Endometrium (tissue), 2 donors: Measurements from ENCODE around the gene LGR6.

ENCODE experiments used
- FAIRE-seq: peaks from 2 replicates; lab custom pipeline; 2012; peaks lifted over from hg19 to GRCh38; lab: Jason Lieb, UNC
- donor health status: control.
- donor health status: control.

LGR6 gene

DNA sequence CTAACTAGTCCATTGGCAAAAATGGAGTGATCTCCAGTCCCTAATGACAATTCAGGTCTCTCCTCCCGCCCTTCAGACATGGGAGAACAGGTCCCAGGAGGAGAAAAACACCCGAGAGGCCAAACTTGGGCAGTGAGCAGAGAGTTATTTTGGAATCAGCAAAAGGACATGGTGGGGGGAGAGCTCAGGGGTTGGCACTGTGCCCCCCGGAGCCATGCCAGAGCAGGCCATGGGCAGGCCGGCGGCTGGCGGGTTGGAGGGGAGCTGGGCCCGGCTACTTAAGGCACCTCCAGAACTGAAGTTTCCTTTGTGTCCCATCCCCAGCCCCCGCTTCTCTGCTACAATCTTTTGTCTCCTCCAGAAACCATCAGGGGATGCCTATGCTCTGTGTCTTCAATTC lies 7.1 kb downstream of the LGR6 start:
- FAIRE-seq = no peak

DNA sequence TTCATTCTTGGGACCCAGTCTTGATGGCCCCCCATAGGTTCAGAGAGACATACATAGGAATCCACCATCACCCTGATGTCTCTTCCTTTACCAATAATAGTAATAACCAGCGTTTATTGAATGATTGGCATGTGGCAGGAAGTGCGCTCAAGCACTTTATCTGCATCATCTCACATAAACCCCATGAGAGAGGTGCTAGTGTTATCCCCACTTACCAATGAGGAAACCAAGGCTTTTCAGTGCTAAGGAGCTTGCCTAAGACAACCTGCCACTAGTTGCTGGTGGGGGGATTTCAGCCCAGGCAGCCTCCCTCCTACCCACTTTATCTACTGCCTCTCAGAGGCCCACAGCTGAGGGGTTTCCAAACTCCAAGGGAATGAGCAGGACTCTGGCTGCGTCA lies 7.7 kb downstream of the LGR6 start:
- FAIRE-seq = no peak

DNA sequence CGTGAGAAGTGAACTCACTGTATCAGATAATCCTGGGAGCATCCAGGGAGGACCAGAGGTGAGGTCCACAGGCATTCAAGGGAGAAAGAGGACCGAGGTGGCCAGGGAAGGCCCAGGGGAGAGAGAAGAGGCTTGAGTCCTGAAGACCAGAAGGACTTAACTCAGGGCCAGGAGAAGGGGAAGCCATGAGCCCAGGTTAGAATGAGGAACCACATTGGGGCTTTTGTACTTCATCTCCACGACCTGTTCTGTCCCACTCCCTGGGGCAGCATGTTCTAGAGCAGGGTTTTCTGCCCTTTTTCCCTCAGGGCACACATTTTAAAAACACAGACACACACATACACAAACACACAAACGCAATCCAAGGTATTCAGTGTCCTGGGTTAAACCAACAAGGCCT lies 8.4 kb downstream of the LGR6 start:
- no peak for FAIRE-seq

DNA sequence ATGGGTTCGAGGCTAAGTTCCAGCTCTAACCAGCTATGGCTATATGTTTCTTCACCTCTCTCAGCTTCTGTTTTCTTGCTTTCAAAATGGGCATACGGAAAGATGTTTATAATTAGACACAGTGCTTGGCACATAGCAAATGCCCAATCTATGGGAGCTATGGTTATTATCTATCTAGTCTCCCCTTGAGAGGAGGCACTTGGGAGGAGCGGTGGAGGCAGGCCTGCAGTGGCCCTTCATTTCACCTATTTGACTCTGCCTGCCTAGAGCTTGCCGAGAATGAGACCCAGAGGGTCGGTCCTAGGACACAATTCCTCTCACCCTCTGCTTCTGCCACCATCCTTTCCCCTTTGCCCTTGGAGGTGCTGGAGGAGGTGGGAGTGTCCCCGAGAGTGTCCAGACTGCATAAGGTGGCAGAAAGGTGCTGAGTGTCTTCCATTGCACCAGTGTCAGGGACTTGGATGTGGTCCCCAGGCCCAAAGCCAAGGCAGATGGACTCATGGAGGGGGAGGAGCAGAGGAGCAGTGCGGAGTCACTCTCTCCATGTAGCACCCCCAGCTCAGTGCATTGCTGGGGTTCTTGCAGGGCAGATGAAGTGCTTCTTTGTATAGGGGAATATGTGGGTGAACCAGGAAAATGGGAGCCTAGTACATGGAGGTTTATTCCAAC lies 9.0 kb downstream of the LGR6 start:
- FAIRE-seq = no peak

DNA sequence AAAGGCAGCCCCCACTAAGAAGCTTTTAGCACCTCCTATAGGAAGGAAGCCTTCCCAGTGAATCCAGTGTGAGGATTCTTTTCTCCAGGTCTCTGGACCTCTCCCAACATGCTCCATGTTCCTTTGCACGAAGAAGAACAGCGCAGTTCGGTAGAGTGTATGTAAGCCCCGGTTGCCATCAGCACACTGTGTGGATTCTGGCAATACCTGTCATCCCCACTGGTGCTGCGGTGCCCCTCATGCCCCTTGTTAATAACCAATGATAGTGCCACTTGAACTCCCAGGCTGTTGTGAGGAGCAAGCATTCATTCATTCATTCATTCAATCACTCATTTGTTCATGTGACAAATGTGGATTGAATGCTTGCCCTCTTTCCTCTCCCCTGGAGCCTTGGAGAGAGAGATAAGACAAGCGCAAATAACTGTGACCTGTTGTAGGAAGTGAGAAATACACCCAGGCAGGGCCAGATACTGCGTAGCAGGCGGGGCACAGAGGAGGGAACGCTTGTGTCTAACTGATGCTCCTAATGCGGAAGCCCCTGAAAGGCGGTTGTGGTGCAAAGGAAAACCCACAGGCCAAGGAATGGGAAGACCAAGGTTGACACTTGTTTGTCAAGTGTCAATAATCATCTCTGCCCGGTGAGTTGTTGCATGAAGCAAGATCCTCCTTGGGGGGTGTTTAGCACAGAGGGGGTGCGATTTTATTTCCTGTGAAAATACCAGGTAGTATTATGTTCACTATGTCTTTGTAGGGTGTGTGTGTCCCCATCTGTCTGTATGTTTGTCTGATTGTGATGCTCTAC lies 9.8 kb downstream of the LGR6 start:
- no peak for FAIRE-seq

DNA sequence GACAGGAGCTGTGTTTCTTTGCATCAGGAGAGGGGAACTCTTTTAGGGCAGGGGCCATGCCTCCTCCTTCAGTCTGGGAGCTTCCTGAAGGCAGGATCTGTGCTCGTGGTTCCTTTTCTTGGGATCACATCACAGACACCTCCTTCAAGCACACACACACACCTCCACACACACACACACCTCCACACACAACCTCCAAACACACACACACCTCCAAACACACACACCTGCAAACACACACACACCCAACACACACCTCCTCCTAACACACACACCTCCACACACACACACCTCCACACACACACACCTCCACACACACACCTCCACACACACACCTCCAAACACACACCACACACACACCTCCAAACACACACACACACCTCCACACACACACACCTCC lies 10.5 kb downstream of the LGR6 start:
- FAIRE-seq = no peak

DNA sequence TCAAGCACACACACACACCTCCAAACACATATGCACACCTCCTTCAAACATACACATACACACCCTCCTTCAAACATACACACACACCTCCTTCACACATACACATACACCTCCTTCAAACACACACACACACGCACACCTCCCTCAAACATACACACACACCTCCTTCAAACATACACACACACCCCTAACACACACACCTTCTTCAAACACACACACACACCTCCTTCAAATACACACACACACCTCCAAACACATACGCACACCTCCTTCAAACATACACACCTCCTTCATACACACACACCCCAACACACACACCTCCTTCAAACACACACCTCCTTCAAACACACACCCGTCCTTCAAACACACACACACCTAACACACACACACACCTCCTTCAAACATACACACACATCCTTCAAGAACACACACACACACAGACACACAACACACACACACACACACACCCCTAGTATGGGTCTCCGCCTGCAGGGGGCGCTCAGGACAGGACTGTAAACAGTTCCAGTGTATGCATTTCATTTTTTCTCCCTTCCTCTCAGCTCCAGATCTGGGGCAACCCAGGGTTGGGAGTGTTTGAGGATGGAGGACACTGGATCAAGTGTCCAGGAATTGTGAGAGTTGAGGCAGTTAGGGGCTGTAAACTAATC lies 12.1 kb downstream of the LGR6 start:
- FAIRE-seq = no peak

DNA sequence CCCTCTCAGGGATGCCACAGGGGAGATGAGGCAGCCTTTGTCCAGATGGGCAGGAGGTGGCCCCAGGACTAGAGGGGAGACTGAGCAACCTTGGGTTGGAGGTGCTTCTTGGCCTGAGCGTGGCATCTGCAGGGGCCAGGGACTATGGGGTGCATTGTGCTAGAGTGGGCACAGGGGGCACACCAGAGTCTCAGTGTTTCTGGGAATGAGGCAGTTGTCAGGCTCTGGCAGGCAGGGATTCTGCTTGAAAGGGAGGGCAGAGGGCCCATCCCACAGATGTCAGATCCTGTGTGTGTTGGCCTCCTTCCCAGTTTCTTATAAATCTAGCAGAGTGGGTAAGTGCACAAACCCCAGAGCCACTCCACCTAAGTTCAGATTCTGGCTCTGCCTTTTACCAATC lies 13.7 kb downstream of the LGR6 start:
- no peak for FAIRE-seq

DNA sequence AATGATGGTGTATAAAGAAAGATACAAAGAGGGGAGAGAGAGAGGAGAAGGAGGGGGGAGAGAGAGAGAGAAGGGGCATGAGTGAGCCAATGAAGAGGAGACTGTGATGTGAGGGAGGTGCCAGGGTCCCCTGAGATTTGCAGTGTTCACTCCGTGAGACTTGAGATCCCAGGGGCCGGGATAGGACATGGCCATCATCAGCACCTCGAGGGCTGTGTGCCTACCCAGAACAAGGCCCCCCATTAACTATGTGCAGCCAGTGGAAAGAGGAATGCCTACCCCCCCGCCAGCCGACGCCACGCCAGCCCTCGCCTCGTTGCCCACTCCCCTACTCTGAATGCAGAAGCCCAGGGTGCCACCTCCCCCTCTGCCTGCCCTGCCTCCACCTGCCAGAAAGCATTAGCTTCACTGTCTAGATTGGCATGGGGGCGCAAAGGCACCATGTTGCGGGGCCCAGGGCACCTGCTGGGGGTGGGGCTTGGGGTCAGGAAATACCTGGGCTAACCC lies 14.8 kb downstream of the LGR6 start:
- no peak for FAIRE-seq

DNA sequence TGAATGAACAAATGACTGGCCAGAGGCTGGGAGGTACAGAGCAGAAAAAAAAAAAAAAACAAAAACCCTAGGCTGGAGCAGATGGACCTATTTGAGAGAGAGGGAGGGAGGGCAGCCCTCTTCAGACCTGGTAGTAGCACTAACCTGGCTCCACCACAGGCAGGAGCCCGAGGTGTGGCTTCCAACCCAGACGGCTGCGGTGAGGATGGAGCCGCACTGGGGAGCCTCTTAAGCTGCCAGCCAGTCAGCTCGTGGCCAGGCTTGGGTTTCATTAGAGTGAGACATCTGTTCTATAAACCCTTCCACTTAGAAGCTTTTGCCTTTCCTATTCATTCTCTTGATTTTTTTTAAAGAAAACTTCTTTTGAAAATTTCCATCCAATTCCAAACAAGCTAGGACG lies 16.8 kb downstream of the LGR6 start:
- FAIRE-seq = no peak

DNA sequence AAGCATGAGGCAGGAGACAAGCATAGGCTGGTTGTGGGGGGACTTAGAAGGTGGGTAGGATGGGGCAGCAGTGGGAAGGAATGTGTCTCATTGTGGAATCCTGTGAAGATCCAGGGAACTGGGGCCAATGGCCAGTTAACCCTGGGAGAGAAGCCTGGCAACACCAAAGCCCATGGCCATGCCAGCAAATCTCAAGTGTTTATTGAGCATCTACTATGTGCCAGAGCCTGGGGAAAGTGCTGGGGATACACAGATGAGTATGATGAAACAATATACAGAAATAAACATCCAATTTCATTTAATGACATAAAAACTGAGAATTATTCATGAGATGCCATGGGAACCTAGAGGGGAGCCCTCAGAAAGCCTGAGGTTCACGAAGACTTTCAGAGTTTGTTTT lies 17.4 kb downstream of the LGR6 start:
- FAIRE-seq = no peak

DNA sequence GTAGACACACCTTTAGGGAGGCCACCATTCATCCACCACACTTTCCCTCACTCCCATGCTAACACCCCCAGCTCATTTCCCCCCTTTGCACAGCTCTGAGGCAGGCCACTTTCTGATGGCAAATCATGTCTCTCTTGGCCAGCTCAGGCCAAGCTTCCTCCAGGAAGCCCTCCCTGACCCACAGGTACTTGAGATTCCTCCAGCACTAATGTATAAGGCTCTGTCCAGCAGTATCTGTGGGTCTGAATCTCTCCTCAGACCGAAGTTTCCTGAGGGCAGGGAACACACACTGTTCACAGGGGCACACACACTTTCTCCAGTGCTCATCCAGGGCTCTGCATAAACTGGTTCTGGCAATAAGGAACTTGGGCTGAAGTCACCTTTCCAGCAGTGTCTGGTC lies 19.2 kb downstream of the LGR6 start:
- FAIRE-seq = no peak

DNA sequence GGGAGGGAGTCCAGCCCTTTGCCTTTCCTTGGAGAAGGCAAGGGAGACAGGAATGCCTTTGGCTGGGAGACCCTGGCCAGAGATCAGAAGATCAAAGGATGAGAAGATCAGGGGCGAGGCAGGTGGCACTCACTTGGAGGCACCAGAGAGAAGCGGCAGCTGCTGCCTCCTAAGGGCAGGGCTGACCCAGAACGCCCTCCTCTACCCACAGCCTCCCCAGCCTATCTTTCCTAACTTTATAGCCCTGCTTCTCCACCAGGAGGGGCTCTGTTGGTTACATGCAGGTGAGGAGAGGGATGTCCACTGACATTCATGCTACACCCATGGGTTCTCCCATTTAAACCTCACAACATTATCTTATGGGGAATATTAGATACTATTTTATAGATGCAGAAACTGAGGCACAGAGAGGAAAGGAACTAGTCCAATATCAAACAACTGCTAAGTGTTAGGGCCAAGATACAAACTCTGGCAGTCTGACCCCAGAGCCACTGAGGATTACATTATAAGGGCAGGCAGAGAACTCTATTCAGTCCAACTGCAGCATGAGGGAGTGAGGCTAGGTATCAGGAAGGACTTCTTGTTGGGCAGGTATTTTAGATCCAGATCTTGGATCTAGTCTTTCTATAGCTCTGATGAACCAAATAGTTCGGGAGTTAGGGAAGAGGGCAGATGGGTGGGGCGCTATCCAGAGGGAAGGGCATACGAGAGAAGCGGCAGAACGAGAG lies 19.9 kb downstream of the LGR6 start:
- FAIRE-seq = no peak

DNA sequence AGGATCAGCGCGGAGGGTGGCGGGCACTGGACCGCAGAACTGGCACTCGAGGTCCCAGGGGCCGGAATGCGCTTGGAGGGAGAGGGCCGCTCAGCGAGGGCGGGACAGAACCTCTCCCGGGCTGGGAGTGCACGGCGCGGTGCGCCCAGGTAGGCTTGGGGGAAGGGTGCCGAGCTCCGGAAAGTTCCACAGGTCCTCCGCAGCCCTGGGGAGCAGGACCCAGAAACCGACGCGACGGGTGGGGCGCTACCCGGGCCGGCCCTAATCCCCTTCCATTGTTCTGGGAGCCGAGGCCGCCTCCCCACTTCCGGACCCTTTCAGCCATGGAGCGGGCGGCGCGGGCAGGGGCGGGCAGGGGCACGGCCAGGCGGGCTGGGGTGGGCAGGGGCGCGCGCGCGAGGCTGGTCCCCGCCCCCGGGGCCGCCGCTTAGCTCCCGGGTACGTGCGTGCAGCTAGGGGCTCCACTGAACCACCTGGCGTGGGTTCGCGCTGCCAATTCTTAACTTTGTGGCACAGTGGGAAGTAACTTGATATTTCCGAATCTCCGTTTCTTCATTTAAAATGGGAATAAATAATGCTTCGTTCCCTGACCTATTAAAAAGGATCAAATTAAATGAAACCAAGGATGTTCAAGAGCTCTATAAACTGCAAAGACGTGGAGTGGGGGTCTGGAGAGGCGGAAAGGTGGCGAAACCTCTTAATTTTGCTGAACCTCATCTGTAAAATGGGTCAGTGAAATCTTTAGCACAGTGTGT lies 20.7 kb downstream of the LGR6 start:
- FAIRE-seq = no peak

DNA sequence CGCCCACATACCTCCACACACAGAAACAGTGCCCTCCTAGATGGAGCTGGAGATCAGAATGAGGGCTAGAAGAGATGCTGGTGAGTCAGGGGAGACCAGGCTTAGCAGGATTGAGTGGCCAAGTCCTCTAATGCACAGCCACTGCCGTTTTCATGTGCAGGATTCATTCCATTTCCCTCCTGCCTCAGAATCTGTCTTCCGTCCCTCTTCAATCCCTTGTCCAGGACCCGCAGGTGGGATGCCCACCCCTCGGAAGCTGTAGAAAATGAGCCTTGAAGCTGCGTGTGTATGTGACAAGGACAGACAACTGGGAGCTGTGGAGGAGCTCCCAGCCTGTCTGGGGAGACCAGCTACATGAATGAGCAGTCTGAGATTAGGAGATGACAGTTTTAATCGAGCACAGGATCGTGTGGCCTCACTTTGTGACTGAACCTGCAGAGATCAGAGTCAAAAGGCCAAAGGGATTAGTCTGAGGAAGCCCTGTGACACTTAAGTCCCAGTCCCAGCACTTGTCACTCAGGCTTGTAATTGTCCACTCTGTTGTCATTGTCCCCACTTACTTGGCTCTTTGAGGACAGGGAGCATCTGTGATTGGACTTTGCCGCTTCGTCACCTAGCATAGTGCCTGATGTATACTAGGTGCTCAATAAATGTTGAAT lies 22.0 kb downstream of the LGR6 start:
- no peak for FAIRE-seq

DNA sequence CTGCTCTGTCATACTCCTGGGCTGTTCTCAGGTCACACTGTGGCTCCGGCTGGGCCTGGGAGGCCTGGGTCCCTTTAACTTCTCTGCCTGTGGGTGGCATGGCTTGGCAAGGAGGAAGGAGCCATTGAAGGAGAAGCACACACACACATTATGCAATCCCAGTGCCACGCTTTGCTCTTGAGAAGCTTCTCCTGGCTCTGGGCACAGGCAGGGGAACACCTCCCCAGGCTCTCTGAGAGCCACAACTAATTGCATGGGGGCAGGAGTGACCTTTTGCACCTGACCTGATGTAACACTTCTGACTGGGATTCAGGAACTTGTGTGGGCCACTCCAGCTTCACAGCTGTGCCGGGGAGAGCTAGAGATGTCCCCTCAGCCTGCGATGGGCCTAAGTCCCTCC lies 23.1 kb downstream of the LGR6 start:
- no peak for FAIRE-seq

DNA sequence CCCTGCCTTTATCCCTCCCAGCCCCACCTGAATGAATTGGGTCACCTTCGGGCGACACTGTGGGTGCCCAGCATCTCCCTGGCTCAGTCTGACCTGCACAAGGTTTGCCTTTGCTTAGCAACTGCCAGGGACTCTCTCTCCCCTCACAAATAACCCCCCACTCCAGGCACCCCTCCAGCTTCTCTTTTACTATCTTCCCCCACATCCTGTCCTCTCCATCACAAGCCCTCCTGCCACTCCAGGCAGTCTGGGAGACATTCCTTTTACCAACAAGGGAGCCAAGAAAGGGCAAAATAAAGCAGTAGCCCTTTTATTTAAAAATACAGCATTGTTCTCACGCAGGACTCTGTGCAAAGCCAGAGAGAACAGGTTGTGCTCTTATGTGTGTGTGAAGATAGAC lies 23.9 kb downstream of the LGR6 start:
- no peak for FAIRE-seq

DNA sequence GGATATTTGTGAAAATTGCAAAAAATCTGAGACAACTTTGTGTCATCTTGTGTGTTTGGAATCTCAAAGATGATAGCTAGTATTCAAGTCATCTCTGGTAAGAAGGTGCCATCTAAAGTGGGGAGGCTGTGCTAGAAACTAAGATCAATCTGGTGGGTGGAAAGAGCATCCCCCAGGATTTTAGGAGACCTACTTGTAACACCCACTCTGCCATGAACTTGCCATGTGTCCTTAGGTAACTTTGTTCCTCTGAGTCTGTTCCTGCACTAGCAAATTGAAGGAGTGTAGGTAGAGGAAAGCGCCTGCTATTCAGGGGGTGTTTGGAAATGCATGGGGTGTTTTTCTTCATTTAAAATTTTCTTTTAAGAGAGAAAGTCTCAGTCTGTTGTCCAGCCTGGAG lies 24.4 kb downstream of the LGR6 start:
- no peak for FAIRE-seq

DNA sequence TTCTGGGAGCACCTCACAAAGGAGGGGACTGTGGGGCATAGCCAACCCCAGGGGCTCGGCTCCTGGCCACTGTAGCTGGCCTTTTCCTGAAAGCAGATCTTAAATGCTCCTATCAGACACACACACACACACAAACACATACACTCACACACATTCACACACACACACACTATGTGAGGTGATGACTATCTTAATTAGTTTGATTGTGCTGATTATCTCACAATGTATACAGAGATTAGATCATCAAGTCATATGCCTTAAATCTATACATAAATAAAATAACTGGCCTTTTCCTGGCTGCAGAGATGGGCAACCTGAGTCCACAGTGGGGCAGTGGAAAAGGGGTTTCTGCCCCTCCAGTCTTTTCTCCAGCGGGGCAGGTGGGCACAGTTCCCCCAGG lies 27.1 kb downstream of the LGR6 start:
- no peak for FAIRE-seq

DNA sequence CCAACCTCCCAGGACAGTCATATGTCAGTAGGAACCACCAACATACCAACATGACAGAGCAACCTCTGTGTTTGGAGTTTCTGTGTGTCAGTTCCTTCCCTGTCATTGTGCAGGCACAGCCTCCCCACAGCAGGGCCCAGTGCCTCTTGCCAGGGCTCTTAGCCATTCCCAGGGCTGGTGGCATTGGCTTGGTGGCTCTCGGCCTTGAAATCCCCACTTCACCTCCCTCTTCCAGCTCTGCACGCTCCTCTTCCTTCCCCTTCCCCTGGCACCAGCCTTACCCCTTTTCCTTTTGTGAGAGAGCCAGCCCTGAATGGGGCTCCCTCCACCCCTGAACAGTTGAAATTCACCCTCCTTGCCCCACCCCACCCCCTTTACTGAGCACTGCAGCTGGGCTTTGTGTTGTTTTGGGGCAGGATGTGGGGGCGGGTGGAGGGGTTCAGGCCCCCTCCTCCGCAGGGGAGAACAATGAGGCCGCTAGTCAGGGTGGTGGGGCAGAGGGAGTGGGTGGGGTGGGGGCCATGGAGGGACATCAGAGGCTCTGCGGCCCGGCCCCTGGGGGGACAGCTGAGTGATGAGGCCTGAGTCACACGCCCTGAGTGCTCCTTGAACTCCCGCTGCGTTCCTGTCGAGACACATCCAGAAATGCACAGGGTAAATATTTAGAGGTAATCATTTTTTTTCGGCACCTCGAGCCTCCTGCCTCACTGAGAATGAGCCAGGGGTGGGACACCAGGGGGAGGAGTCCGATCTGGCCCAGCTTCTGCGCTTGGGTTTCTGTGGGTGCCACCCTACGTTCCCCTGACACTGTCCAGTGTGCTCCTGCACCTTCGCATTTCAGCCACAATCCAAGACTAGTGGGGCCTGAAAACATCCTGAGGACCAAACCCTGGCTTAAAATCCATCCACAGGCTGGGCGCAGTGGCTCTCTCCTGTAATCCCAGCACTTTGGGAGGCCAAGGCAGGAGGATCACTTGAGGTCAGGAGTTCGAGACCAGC lies 28.6 kb downstream of the LGR6 start:
- no peak for FAIRE-seq
